Gastrocnemius medialis (tissue), 4 donors: Measurements from ENCODE around the gene TBK1. TPM values are rescaled to one million over a fixed set of nuclear protein-coding genes. Genes with fewer than 3 reads are reported as not detected.

Source experiments
- ATAC-seq, 2 donors: fragments of 150-250 bp; one replicate each; pipeline ENCODE4 v1.9.1; 2016
- DNase-seq, 2 donors: peaks; one replicate each; pipeline ENCODE4 v3.0.0-alpha.2; 2019
- H3K27ac ChIP-seq, 4 donors: fragments of 200-600 bp; sonication (generic); 1 replicate in 1 of 4; 2 replicates in 3 of 4; pipeline ENCODE4 v1.5.1; 2016 to 2018; ENCODE audit warnings: mild to moderate bottlenecking in 2 of 4, moderate library complexity in 1 of 4
- H3K27me3 ChIP-seq, 3 donors: fragments of 200-600 bp; sonication (generic) in 2 of 3; 1 replicate in 1 of 3; 2 replicates in 2 of 3; pipeline versions ENCODE4 v1.5.1 to v1.6.0; 2016 to 2019; ENCODE audit warnings: mild to moderate bottlenecking in 1 of 3, moderate library complexity in 1 of 3
- H3K36me3 ChIP-seq, 2 donors: fragments of 200-600 bp; sonication (generic) in 1 of 2; one replicate each; pipeline ENCODE4 v1.5.1; 2017 to 2018
- H3K4me1 ChIP-seq, 2 donors: fragments of 200-600 bp; sonication (generic) in 1 of 2; one replicate each; pipeline ENCODE4 v1.5.1; 2016 to 2017; ENCODE audit warnings: mild to moderate bottlenecking in 2 of 2
- H3K4me3 ChIP-seq, 4 donors: fragments of 200-600 bp; sonication (generic) in 3 of 4; 1 replicate in 1 of 4; 2 replicates in 3 of 4; pipeline ENCODE4 v1.5.1; 2016 to 2019; ENCODE audit warnings: mild to moderate bottlenecking in 2 of 4
- H3K9me3 ChIP-seq, 3 donors: fragments of 200-600 bp; sonication (generic) in 2 of 3; 1 replicate in 1 of 3; 2 replicates in 2 of 3; pipeline ENCODE4 v1.5.1; 2016 to 2019
- CTCF ChIP-seq, 5 experiments: fragments of 450-650 bp in 3 of 5; fragments of 200-600 bp in 2 of 5; sonication (generic) in 2 of 5; IDR thresholded peaks in 4 of 5; conservative IDR thresholded peaks in 1 of 5; 1 replicate in 4 of 5; 2 replicates in 1 of 5; pipeline ENCODE4 v1.5.1; 2016 to 2019; ENCODE audit warnings: antibody characterized with exemption in 5 of 5, mild to moderate bottlenecking in 3 of 5, moderate library complexity in 3 of 5
- POLR2A ChIP-seq, 2 donors: fragments of 450-650 bp; IDR thresholded peaks; one replicate each; pipeline ENCODE4 v1.6.1; 2017; ENCODE audit warnings: antibody characterized with exemption in 2 of 2, mild to moderate bottlenecking in 2 of 2, moderate library complexity in 2 of 2
- in situ Hi-C, 4 donors: fragments of 200-750 bp; cut with MboI; loops; one replicate each; pipeline versions ENCODE4 v1.15.0 to v1.8.0; 2017; ENCODE audit warnings: low sequenced_read_pairs in 4 of 4
- intact Hi-C: fragments of 100-400 bp; cut with DNase I; formaldehyde crosslinking; loops from one replicate; pipeline ENCODE4 v1.15.1; 2023; ENCODE audit warnings: low total_unique reads
- total RNA-seq, 4 donors: library from RNA; depleted of rRNA; stranded (reverse); fragments of >200 nt; gene quantifications; one replicate each; pipeline versions ENCODE4 v1.1.0 to v1.2.3, GENCODE V29; 2016

The TBK1 gene
- total RNA-seq, 4 donors from 2014 or later, result 20.1 to 40.8 (median 27.6) TPM

GRCh38 chr12:64551676-64552075 is 99.8 kb downstream of the TBK1 start:
- DNase-seq (no peak), ATAC-seq (no peak)
- no peaks in the 10 kb centered on the region for H3K9me3 ChIP-seq
- peaks cover 0 to 4% of the 10 kb centered on the region in 2 donors for H3K4me1 ChIP-seq
- no peaks in the 10 kb centered on the region for H3K36me3 ChIP-seq
- TF ChIP-seq POLR2A (IDR thresholded peaks at IDR 0.05) (no peak), CTCF (IDR thresholded peaks at IDR 0.05 in 4 of 5, conservative IDR thresholded peaks at IDR 0.05 in 1 of 5) (no peak)
- in situ Hi-C loops (loop anchor here in 1 of 4 donors (10.0 kb wide), 1 partner anchor 153 kb away; no protein-coding TSS in a partner anchor), intact Hi-C loops (no loop called here)
- H3K4me3 ChIP-seq, result no peak overlapping the region
- H3K27ac ChIP-seq, result no peak overlapping the region
- H3K27me3 ChIP-seq, result no peaks in the 10 kb centered on the region

Other genes with a start within 250 kb of the TBK1 start
- gene KICS2, start 229.8 kb upstream of the TBK1 start, total RNA-seq, result 10 to 100 TPM in 2 of 4 donors, 1 to 10 TPM in 2; 5.1 to 17.9 (median 11.0) TPM
- not detected for gene C12orf56, start 61.4 kb upstream of the TBK1 start, total RNA-seq
- 10 to 100 TPM; 21.1 to 27.1 (median 25.1) TPM for gene XPOT, start 47.7 kb upstream of the TBK1 start, total RNA-seq
- gene RASSF3, start 158.4 kb downstream of the TBK1 start, total RNA-seq, result 10 to 100 TPM in 1 of 4 donors, 1 to 10 TPM in 3; 5.2 to 11.5 (median 7.0) TPM